ENCODE results near the gene GPSM1.

The GPSM1 gene

DNA sequence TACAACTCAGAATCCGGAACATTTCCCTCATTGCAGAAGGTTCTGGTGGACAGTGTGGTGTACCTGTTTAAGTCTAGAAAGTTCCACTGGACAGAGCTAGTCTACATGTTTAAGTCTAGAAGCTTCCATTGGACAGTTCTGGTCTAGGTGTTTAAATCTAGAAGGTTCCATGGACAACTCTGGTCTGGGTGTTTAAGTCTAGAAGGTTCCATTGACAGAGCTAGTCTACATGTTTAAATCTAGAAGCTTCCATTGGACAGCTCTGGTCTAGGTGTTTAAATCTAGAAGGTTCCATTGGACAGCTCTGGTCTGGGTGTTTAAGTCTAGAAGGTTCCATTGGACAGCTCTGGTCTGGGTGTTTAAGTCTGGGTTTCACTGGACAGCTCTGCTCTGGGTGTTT lies 48.4 kb upstream of the GPSM1 start:
- Histone ChIP-seq H3K9ac (ENCODE audit: low read depth, low read length, poor library complexity, severe bottlenecking) (no peak overlapping the region), H3K9me3 (ENCODE audit: insufficient read depth, low read depth, low read length) (no peaks in the 10 kb centered on the region), H3K4me1 (ENCODE audit: insufficient read depth, low read length, poor library complexity, severe bottlenecking) (peaks cover 4% of the 10 kb centered on the region), H3K36me3 (ENCODE audit: insufficient read depth, low read length) (no peaks in the 10 kb centered on the region), H2AFZ (ENCODE audit: low read length) (no peak overlapping the region), H3K4me3 (ENCODE audit: low read length, poor library complexity, severe bottlenecking) (no peak overlapping the region), H3F3A (ENCODE audit: low read depth) (no peaks in the 10 kb centered on the region), H3K79me2 (ENCODE audit: insufficient read depth, low read length) (no peaks in the 10 kb centered on the region), H4K20me1 (ENCODE audit: insufficient read depth, low read length, poor library complexity, severe bottlenecking) (no peaks in the 10 kb centered on the region), H3K27me3 (ENCODE audit: insufficient read depth, low read length, poor library complexity, severe bottlenecking) (no peaks in the 10 kb centered on the region), H3K9me2 (replicated peaks; ENCODE audit: low read depth, low read length) (no peaks in the 10 kb centered on the region), H3K4me2 (ENCODE audit: low read depth, low read length, poor library complexity, severe bottlenecking) (no peak overlapping the region)
- TF ChIP-seq, protein P1, sequence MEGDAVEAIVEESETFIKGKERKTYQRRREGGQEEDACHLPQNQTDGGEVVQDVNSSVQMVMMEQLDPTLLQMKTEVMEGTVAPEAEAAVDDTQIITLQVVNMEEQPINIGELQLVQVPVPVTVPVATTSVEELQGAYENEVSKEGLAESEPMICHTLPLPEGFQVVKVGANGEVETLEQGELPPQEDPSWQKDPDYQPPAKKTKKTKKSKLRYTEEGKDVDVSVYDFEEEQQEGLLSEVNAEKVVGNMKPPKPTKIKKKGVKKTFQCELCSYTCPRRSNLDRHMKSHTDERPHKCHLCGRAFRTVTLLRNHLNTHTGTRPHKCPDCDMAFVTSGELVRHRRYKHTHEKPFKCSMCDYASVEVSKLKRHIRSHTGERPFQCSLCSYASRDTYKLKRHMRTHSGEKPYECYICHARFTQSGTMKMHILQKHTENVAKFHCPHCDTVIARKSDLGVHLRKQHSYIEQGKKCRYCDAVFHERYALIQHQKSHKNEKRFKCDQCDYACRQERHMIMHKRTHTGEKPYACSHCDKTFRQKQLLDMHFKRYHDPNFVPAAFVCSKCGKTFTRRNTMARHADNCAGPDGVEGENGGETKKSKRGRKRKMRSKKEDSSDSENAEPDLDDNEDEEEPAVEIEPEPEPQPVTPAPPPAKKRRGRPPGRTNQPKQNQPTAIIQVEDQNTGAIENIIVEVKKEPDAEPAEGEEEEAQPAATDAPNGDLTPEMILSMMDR (conservative IDR thresholded peaks at IDR 0.05; ENCODE audit: low read length) = no peak
- no peak for TF ChIP-seq EZH2phosphoT487 (IDR thresholded peaks at IDR 0.05; ENCODE audit: borderline replicate concordance)

GRCh38 chr9:136279471-136279870 lies 47.9 kb upstream of the GPSM1 start:
- Histone ChIP-seq H3F3A (ENCODE audit: low read depth) (no peaks in the 10 kb centered on the region), H2AFZ (ENCODE audit: low read length) (no peak overlapping the region), H3K27me3 (ENCODE audit: insufficient read depth, low read length, poor library complexity, severe bottlenecking) (no peaks in the 10 kb centered on the region), H3K79me2 (ENCODE audit: insufficient read depth, low read length) (no peaks in the 10 kb centered on the region), H3K9ac (ENCODE audit: low read depth, low read length, poor library complexity, severe bottlenecking) (no peak overlapping the region), H3K4me3 (ENCODE audit: low read length, poor library complexity, severe bottlenecking) (no peak overlapping the region), H3K9me2 (replicated peaks; ENCODE audit: low read depth, low read length) (no peaks in the 10 kb centered on the region), H3K4me1 (ENCODE audit: insufficient read depth, low read length, poor library complexity, severe bottlenecking) (peaks cover 4% of the 10 kb centered on the region), H4K20me1 (ENCODE audit: insufficient read depth, low read length, poor library complexity, severe bottlenecking) (no peaks in the 10 kb centered on the region), H3K9me3 (ENCODE audit: insufficient read depth, low read depth, low read length) (no peaks in the 10 kb centered on the region), H3K36me3 (ENCODE audit: insufficient read depth, low read length) (no peaks in the 10 kb centered on the region), H3K4me2 (ENCODE audit: low read depth, low read length, poor library complexity, severe bottlenecking) (no peak overlapping the region)
- TF ChIP-seq EZH2phosphoT487 (IDR thresholded peaks at IDR 0.05; ENCODE audit: borderline replicate concordance) = no peak
- TF ChIP-seq, protein P1 (conservative IDR thresholded peaks at IDR 0.05; ENCODE audit: low read length) = no peak

GRCh38 chr9:136280535-136281315 lies 46.6 kb upstream of the GPSM1 start:
- Histone ChIP-seq H3K9me2 (replicated peaks; ENCODE audit: low read depth, low read length) (no peaks in the 10 kb centered on the region), H4K20me1 (ENCODE audit: insufficient read depth, low read length, poor library complexity, severe bottlenecking) (no peaks in the 10 kb centered on the region), H3K27me3 (ENCODE audit: insufficient read depth, low read length, poor library complexity, severe bottlenecking) (no peaks in the 10 kb centered on the region), H3F3A (ENCODE audit: low read depth) (no peaks in the 10 kb centered on the region), H3K9me3 (ENCODE audit: insufficient read depth, low read depth, low read length) (no peaks in the 10 kb centered on the region), H2AFZ (ENCODE audit: low read length) (no peak overlapping the region), H3K36me3 (ENCODE audit: insufficient read depth, low read length) (no peaks in the 10 kb centered on the region), H3K79me2 (ENCODE audit: insufficient read depth, low read length) (no peaks in the 10 kb centered on the region), H3K4me3 (ENCODE audit: low read length, poor library complexity, severe bottlenecking) (no peak overlapping the region), H3K9ac (ENCODE audit: low read depth, low read length, poor library complexity, severe bottlenecking) (no peak overlapping the region), H3K4me1 (ENCODE audit: insufficient read depth, low read length, poor library complexity, severe bottlenecking) (peaks cover 4% of the 10 kb centered on the region), H3K4me2 (ENCODE audit: low read depth, low read length, poor library complexity, severe bottlenecking) (no peak overlapping the region)
- TF ChIP-seq, protein P1 (conservative IDR thresholded peaks at IDR 0.05; ENCODE audit: low read length) = no peak
- no peak for TF ChIP-seq EZH2phosphoT487 (IDR thresholded peaks at IDR 0.05; ENCODE audit: borderline replicate concordance)
